Endothelial cell of umbilical vein (primary cell): ENCODE measurements around the gene FAM114A1. TPM values are rescaled to one million over a fixed set of nuclear protein-coding genes. Genes with fewer than 3 reads are reported as not detected.

Source experiments
- BruUV-seq: library from RNA; stranded (reverse); fragments of 400-500 nt; replicated peaks from 2 replicates; lab custom pipeline; 2021; lab: Mats Ljungman, UMichigan
- CTCF ChIA-PET: fragments of 300-600, 350-600 bp; sonication (Branson Sonifier 250); formaldehyde crosslinking; loops from one replicate; lab custom pipeline; 2021; ENCODE audit warnings: antibody characterized with exemption, inconsistent platforms; lab: Charles Lee
- POLR2A ChIA-PET: fragments of 300-600, 350-600 bp; sonication (Branson Sonifier 250); formaldehyde crosslinking; loops from one replicate; lab custom pipeline; 2021; ENCODE audit warnings: antibody characterized with exemption, inconsistent platforms; lab: Charles Lee
- DNase-seq: peaks from one replicate; pipeline ENCODE4 v3.0.0-alpha.2; 2011; ENCODE audit warnings: low read depth, low spot score
- FAIRE-seq: peaks from 2 replicates; lab custom pipeline; 2011; peaks lifted over from hg19 to GRCh38; lab: Jason Lieb, UNC
- H2AFZ ChIP-seq: 2 replicates; pipeline ENCODE4 v1.6.0; 2012; ENCODE audit warnings: low read depth, low read length, control low read depth, inconsistent platforms
- H3K27ac ChIP-seq: 2 replicates; pipeline ENCODE4 v1.5.1; 2011; ENCODE audit warnings: low read depth, mild to moderate bottlenecking, control low read depth, low read length, moderate library complexity; ENCODE audit not compliant: insufficient read depth
- H3K27me3 ChIP-seq, 2 experiments: 2 replicates each; pipeline versions ENCODE4 v1.6.0 to v1.6.1; 2011; ENCODE audit warnings: low read length in 2 of 2, mixed read lengths in 1 of 2; ENCODE audit not compliant: control insufficient read depth in 2 of 2, insufficient read depth in 2 of 2
- H3K36me3 ChIP-seq, 2 experiments: 2 replicates in 1 of 2; 3 replicates in 1 of 2; pipeline ENCODE4 v1.5.1; 2011; ENCODE audit warnings: low read length in 2 of 2, mild to moderate bottlenecking in 1 of 2, moderate library complexity in 1 of 2; ENCODE audit not compliant: control insufficient read depth in 2 of 2, insufficient read depth in 2 of 2; ENCODE audit errors: extremely low read depth in 1 of 2
- H3K4me1 ChIP-seq: 3 replicates; pipeline ENCODE4 v1.5.1; 2011; ENCODE audit warnings: mild to moderate bottlenecking, low read length; ENCODE audit not compliant: control insufficient read depth, insufficient read depth; ENCODE audit errors: extremely low read depth
- H3K4me2 ChIP-seq: 2 replicates; pipeline ENCODE4 v1.6.1; 2011; ENCODE audit warnings: low read length, control low read depth, mixed read lengths; ENCODE audit not compliant: insufficient read depth
- H3K4me3 ChIP-seq, 3 experiments: fragments of 200-600 bp in 1 of 3; sonication (generic), shearing (Covaris generic) in 1 of 3; replicated peaks in 1 of 3; 2 replicates each; pipeline ENCODE4 v1.5.1; 2011 to 2016; ENCODE audit warnings: control low read depth in 3 of 3, low read length in 3 of 3, mild to moderate bottlenecking in 2 of 3, inconsistent platforms in 1 of 3, low read depth in 1 of 3, moderate library complexity in 1 of 3; ENCODE audit not compliant: insufficient read depth in 1 of 3
- H3K79me2 ChIP-seq: 2 replicates; pipeline ENCODE4 v1.6.0; 2012; ENCODE audit warnings: low read length, inconsistent platforms; ENCODE audit not compliant: control insufficient read depth, insufficient read depth
- H3K9ac ChIP-seq: replicated peaks from 2 replicates; pipeline ENCODE3; 2011; ENCODE audit warnings: low read length, control low read depth; ENCODE audit not compliant: insufficient read depth; ENCODE audit errors: extremely low read depth
- H3K9me1 ChIP-seq: replicated peaks from 3 replicates; pipeline ENCODE4 v1.6.0; 2011; ENCODE audit warnings: mild to moderate bottlenecking, low read length; ENCODE audit not compliant: control insufficient read depth, insufficient read depth; ENCODE audit errors: extremely low read depth
- H3K9me3 ChIP-seq: replicated peaks from 2 replicates; pipeline ENCODE4 v1.5.1; 2012; ENCODE audit warnings: low read length, inconsistent platforms; ENCODE audit not compliant: control insufficient read depth, insufficient read depth
- H4K20me1 ChIP-seq: replicated peaks from 2 replicates; pipeline ENCODE3; 2011; ENCODE audit warnings: mild to moderate bottlenecking, low read length; ENCODE audit not compliant: control insufficient read depth, insufficient read depth; ENCODE audit errors: extremely low read depth
- EZH2 ChIP-seq: IDR thresholded peaks from 2 replicates; pipeline ENCODE4 v1.6.1; 2012; ENCODE audit warnings: borderline replicate concordance, low read depth, mild to moderate bottlenecking, moderate library complexity, low read length, inconsistent platforms; ENCODE audit not compliant: severe bottlenecking
- FOS ChIP-seq: IDR thresholded peaks from 2 replicates; pipeline ENCODE4 v1.6.1; 2011; ENCODE audit warnings: mild to moderate bottlenecking, low read length, moderate library complexity, borderline replicate concordance; ENCODE audit not compliant: insufficient read depth
- GATA2 ChIP-seq: IDR thresholded peaks from 2 replicates; pipeline ENCODE4 v1.7.0; 2011; ENCODE audit warnings: low read depth, mild to moderate bottlenecking, moderate library complexity, mixed read lengths, low read length; ENCODE audit not compliant: insufficient read length, insufficient read depth
- JUN ChIP-seq: IDR thresholded peaks from 2 replicates; pipeline ENCODE4 v1.6.1; 2011; ENCODE audit warnings: borderline replicate concordance, low read depth; ENCODE audit not compliant: insufficient read length, insufficient read depth
- MYC ChIP-seq: IDR thresholded peaks from one replicate; pipeline ENCODE4 v1.6.1; 2011; ENCODE audit warnings: mild to moderate bottlenecking, low read depth, low read length
- POLR2A ChIP-seq: IDR thresholded peaks from 2 replicates; pipeline ENCODE4 v1.6.1; 2012; ENCODE audit warnings: low read depth, mild to moderate bottlenecking, control low read depth, low read length
- POLR2AphosphoS5 ChIP-seq: IDR thresholded peaks from 2 replicates; pipeline ENCODE4 v1.6.1; 2012; ENCODE audit warnings: low read depth, mild to moderate bottlenecking, control low read depth, low read length, moderate library complexity; ENCODE audit not compliant: insufficient read depth
- dilution Hi-C: fragments of 300-500 bp; cut with MboI; formaldehyde crosslinking; loops from one replicate; pipeline ENCODE4 v1.15.0; 2019; ENCODE audit warnings: low sequenced_read_pairs; ENCODE audit not compliant: extremely low pct_ligation_motif_present
- intact Hi-C: fragments of 100-400 bp; cut with micrococcal nuclease; formaldehyde crosslinking; loops from one replicate; pipeline ENCODE4 v1.10.0; 2022
- polyA plus RNA-seq, 4 experiments: library from polyadenylated mRNA; depleted of rRNA in 3 of 4; stranded (reverse) in 3 of 4; unstranded in 1 of 4; fragments of >200 nt; gene quantifications; 2 replicates each; pipeline versions ENCODE4 v1.2.1 to v1.2.3, GENCODE V29; 2011 to 2012; ENCODE audit warnings: missing spikeins in 1 of 4
- total RNA-seq: library from RNA; stranded (reverse); gene quantifications from 2 replicates; pipeline ENCODE4 v1.2.3, GENCODE V29; 2021
- TF ChIP-seq, protein P1 (sequence below), 2 donors: IDR thresholded peaks; 1 replicate in 1 of 2; 2 replicates in 1 of 2; pipeline ENCODE4 v1.5.1; 2011; ENCODE audit warnings: low read length in 2 of 2, mild to moderate bottlenecking in 2 of 2, moderate library complexity in 2 of 2, control low read depth in 1 of 2, inconsistent platforms in 1 of 2, low read depth in 1 of 2; ENCODE audit not compliant: insufficient read depth in 1 of 2; ENCODE audit errors: extremely low read depth in 1 of 2
- TF ChIP-seq, protein P2 (sequence below): IDR thresholded peaks from 2 replicates; pipeline ENCODE4 v1.6.1; 2011; ENCODE audit not compliant: insufficient read depth, insufficient read length

The FAM114A1 gene
- total and polyA plus RNA-seq, 2 donors (not counting 3 experiments of a cell fraction or from before 2014, with no cell fraction given), result 99.2 to 118 TPM

GRCh38 chr4:38846015-38846414 is 21.6 kb upstream of the FAM114A1 start:
- no peak for FAIRE-seq
- Histone ChIP-seq H3K4me2 (no peak overlapping the region), H3K79me2 (no peaks in the 10 kb centered on the region), H3K9ac (no peak overlapping the region), H2AFZ (no peak overlapping the region), H4K20me1 (no peaks in the 10 kb centered on the region), H3K9me3 (no peaks in the 10 kb centered on the region), H3K27ac (no peak overlapping the region), H3K9me1 (no peaks in the 10 kb centered on the region), H3K4me3 (no peak overlapping the region), H3K4me1 (no peaks in the 10 kb centered on the region), H3K27me3 (peaks cover 0 to 3% of the 10 kb centered on the region in 2 experiments), H3K36me3 (no peaks in the 10 kb centered on the region)
- POLR2A ChIA-PET, result no interaction called here
- no peak for DNase-seq
- BruUV-seq, result no TSS peak
- dilution Hi-C loops (no loop called here), intact Hi-C loops (no loop called here)
- CTCF ChIA-PET, result interaction anchor here (1.0 to 1.7 kb wide), 3 partner anchors 12 to 87 kb away, joined by 3 to 6 read pairs (median 6); no protein-coding TSS in a partner anchor
- TF ChIP-seq JUN, result no peak
- TF ChIP-seq POLR2AphosphoS5, result no peak
- TF ChIP-seq GATA2, result no peak
- no peak for TF ChIP-seq FOS
- no peak for TF ChIP-seq POLR2A
- TF ChIP-seq, protein P1, sequence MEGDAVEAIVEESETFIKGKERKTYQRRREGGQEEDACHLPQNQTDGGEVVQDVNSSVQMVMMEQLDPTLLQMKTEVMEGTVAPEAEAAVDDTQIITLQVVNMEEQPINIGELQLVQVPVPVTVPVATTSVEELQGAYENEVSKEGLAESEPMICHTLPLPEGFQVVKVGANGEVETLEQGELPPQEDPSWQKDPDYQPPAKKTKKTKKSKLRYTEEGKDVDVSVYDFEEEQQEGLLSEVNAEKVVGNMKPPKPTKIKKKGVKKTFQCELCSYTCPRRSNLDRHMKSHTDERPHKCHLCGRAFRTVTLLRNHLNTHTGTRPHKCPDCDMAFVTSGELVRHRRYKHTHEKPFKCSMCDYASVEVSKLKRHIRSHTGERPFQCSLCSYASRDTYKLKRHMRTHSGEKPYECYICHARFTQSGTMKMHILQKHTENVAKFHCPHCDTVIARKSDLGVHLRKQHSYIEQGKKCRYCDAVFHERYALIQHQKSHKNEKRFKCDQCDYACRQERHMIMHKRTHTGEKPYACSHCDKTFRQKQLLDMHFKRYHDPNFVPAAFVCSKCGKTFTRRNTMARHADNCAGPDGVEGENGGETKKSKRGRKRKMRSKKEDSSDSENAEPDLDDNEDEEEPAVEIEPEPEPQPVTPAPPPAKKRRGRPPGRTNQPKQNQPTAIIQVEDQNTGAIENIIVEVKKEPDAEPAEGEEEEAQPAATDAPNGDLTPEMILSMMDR (IDR thresholded peaks at IDR 0.05; ENCODE audit: extremely low read depth in 1 of 2, insufficient read depth in 1 of 2, low read depth in 1 of 2, low read length in 2 of 2), result no peak
- no peak for TF ChIP-seq EZH2
- TF ChIP-seq, protein P2, sequence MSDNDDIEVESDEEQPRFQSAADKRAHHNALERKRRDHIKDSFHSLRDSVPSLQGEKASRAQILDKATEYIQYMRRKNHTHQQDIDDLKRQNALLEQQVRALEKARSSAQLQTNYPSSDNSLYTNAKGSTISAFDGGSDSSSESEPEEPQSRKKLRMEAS, result no peak
- no peak for TF ChIP-seq MYC
